Measurements from ENCODE around the gene KDR. TPM values are rescaled to one million over a fixed set of nuclear protein-coding genes. Genes with fewer than 3 reads are reported as not detected.

Gene KDR
- total RNA-seq, 1 experiment from 2014 or later = 0.52 TPM

GRCh38 chr4:55031158-55031557, 94.2 kb downstream of the KDR start (continued):
- TF ChIP-seq ZBTB33 (IDR thresholded peaks at IDR 0.05; ENCODE audit: extremely low read depth, insufficient replicate concordance, low read length) = no peak
- no peak for TF ChIP-seq CEBPB (IDR thresholded peaks at IDR 0.05; ENCODE audit: low read depth)
- no peak for TF ChIP-seq EZH2 (IDR thresholded peaks at IDR 0.05)

- intact Hi-C loops (cut with micrococcal nuclease) = no loop called here
- CTCF ChIA-PET = no interaction called here
Observed at GRCh38 chr4:55030589-55030988, 94.8 kb downstream of the KDR start.

More at GRCh38 chr4:55030589-55030988, 94.8 kb downstream of the KDR start:
- no peak overlapping the region for H3K27ac ChIP-seq (ENCODE audit: low read depth, low read length)
- no peak overlapping the region for H3K4me3 ChIP-seq (replicated peaks in 1 of 2; ENCODE audit: low read depth in 1 of 2, low read length in 2 of 2)
- ChIA-PET POLR2A (no interaction called here), RAD21 (ENCODE audit: low non-redundant PET in 1 of 2, low total read pairs in 2 of 2, uncharacterized antibody in 2 of 2, unreplicated experiment in 2 of 2) (no interaction called here)
- H3K79me2 ChIP-seq (ENCODE audit: insufficient read depth, low read length) = no peaks in the 10 kb centered on the region
- no peaks in the 10 kb centered on the region for H3K4me1 ChIP-seq (ENCODE audit: control insufficient read depth in 1 of 2, insufficient read depth in 2 of 2, low read length in 2 of 2)
- H3K4me2 ChIP-seq (ENCODE audit: low read length) = no peak overlapping the region
- H3K27me3 ChIP-seq (ENCODE audit: insufficient read depth, low read length) = no peaks in the 10 kb centered on the region
- H3K36me3 ChIP-seq (ENCODE audit: control insufficient read depth in 1 of 2, insufficient read depth in 2 of 2, low read length in 2 of 2) = no peaks in the 10 kb centered on the region
- DNase-seq (ENCODE audit: low read depth, low spot score) (no peak), ATAC-seq (no peak)
- H3K9ac ChIP-seq (ENCODE audit: low read length) = no peak overlapping the region
- H3K9me3 ChIP-seq (ENCODE audit: control insufficient read depth in 1 of 2, insufficient read depth in 1 of 2, low read depth in 1 of 2, low read length in 2 of 2) = no peaks in the 10 kb centered on the region
- TF ChIP-seq ATF3 (IDR thresholded peaks at IDR 0.05) (no peak), MAX (IDR thresholded peaks at IDR 0.05) (no peak), CTCF (IDR thresholded peaks at IDR 0.05 in 2 of 3, conservative IDR thresholded peaks at IDR 0.05 in 1 of 3; ENCODE audit: borderline replicate concordance in 1 of 3, insufficient read depth in 1 of 3, low read depth in 2 of 3, low read length in 2 of 3) (no peak), POLR2A (IDR thresholded peaks at IDR 0.05; ENCODE audit: borderline replicate concordance, extremely low read depth, insufficient read depth, insufficient read length) (no peak), SIN3A (IDR thresholded peaks at IDR 0.05; ENCODE audit: low read depth) (no peak), EGR1 (IDR thresholded peaks at IDR 0.05; ENCODE audit: low read depth) (no peak), RAD21 (IDR thresholded peaks at IDR 0.05; ENCODE audit: low read depth) (no peak), TCF7L2 (IDR thresholded peaks at IDR 0.05; ENCODE audit: borderline replicate concordance, extremely low read depth, insufficient read depth, insufficient read length) (no peak), EZH2 (IDR thresholded peaks at IDR 0.05) (no peak), SRF (IDR thresholded peaks at IDR 0.05; ENCODE audit: low read depth) (no peak), ELF1 (IDR thresholded peaks at IDR 0.05; ENCODE audit: borderline replicate concordance, low read depth) (no peak), CBX3 (IDR thresholded peaks at IDR 0.05; ENCODE audit: low read depth) (no peak), SP1 (IDR thresholded peaks at IDR 0.05; ENCODE audit: low read depth) (no peak), YY1 (IDR thresholded peaks at IDR 0.05; ENCODE audit: extremely low read depth, insufficient replicate concordance, low read depth, low read length) (no peak), JUND (IDR thresholded peaks at IDR 0.05) (no peak)
- no peaks in the 10 kb centered on the region for H4K20me1 ChIP-seq (ENCODE audit: insufficient read depth)
- H3K9me2 ChIP-seq (ENCODE audit: insufficient read depth) = no peaks in the 10 kb centered on the region
- no peak overlapping the region for H2AFZ ChIP-seq (ENCODE audit: low read depth, low read length, poor library complexity, severe bottlenecking)
- BruUV-seq (replicated peaks) = no TSS peak

Data from HCT116 (cell line).